Activated CD8-positive, alpha-beta memory T cell treated with anti-CD3 and anti-CD28 coated beads, Interleukin-2, amount 50 U/mL, for 24 hours (primary cell): Measurements from ENCODE around the gene OR9A4.

Experiments
- DNase-seq: peaks from one replicate; pipeline ENCODE4 v3.0.0-alpha.2; 2020; ENCODE audit errors: extremely low read depth

Gene OR9A4

DNA sequence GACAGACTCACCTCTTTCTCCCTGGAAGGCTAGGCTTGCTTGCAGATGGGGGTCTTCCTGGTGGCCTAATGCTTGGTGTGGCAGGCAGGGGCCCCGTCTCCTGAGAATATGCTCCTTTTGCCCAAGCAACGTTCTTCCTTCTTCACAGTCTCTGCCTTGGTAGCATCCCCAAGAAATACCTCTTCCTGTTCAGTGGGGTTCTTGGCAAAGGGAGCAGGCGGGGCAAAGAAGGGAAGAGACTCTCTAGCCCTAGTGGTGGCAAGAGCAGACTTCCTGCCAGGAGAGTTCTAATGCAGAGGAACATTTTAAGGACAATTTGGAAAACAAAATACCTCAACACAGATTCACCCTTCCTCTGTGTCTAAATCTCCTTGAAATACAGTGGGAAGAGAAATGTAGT lies 30.6 kb downstream of the OR9A4 start, which contains the start of gene CLEC5A:
Gene CLEC5A (minus strand): TSS at position 179 of the 400 bp plus-strand sequence. CDS start 682 bp downstream, outside the sequence.
- DNase-seq = no peak

DNA sequence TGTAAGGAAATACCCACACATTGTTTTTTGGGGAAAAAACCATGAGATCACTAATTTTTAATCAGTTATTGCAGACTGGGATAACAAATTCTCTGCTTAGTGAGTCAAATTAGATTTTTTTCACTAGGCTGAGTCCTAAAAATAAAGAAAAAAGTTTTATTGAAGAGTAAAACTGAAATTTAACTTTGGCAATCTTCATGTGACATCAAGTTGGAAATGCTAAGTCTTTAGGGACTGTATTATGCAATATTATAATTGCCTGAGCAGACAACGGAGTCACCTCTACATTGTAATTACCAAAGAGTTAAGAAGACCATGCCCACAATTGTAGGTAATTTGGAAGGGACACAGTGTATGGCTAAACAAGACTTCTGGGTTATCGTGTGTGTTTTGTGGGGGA lies 32.8 kb downstream of the OR9A4 start:
- DNase-seq = no peak

DNA sequence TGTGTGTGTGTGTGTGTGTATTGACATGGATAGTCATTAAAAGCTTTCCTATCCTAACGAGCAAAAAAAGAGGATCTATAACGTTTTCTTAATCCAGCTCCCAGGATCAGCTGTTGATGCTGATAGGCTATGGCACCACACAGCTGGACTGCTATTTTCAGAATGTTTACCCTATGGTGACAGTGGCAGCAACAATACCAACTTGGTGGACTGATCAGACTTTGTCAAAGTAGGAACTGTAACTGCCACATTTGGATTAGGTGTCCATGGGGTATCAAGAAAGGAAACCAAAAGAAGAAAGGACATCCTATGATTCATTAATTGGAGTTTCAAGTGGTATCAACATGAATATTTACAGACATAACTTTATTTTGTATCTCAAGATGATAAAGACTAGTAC lies 33.3 kb downstream of the OR9A4 start:
- DNase-seq = no peak

DNA sequence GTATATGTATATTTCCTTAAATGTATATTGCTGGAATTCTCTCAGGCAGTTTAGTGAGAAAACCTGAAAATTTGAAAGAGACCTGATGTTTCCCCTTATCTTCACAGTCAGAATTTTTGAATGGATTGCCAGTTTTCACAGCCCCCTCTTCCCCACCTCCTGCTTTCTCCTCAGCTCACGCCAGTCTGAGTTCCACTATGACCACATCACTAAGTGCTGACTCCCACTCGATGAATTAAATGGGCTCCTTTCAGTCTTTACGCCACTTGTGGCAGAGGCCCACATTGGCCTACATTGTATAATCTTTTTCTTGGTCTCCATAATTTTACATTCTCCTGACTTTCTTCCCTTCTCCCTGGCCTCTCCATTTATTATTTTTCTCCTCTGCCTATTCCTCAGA lies 33.7 kb downstream of the OR9A4 start:
- no peak for DNase-seq

DNA sequence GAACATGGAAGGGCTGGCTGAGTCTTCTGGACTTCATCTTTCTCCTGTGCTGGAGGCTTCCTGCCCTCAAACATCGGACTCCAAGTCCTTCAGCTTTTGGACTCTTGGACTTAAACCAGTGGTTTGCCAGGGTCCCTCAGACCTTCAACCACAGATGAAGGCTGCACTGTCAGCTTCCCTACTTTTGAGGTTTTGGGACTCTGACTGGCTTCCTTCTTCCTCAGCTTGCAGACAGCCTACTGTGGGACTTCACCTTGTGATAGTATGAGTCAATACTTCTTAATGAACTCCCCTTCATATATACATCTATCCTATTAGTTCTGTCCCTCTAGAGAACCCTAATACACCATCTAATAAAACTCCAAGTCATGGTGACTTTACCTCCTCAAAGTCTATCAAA lies 34.6 kb downstream of the OR9A4 start:
- DNase-seq = no peak

DNA sequence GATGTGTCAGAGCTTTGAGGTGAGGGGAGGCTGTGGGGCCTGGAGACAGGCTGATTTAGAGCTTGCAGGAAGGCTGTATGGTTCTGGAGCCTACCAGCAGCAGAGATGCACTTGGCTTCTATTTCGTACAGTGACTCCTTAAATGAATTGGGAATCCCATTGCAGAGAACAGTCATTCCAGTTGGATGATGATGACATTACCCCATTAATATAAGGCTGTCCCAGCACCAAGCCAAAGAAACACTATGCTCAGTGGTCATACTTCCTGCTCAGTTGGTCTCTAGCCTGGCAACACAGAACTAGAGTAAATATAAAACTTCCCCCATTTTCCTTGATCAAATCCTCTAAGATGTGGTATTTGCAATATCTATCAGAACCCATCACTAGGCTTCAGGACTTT lies 36.3 kb downstream of the OR9A4 start:
- DNase-seq = no peak

DNA sequence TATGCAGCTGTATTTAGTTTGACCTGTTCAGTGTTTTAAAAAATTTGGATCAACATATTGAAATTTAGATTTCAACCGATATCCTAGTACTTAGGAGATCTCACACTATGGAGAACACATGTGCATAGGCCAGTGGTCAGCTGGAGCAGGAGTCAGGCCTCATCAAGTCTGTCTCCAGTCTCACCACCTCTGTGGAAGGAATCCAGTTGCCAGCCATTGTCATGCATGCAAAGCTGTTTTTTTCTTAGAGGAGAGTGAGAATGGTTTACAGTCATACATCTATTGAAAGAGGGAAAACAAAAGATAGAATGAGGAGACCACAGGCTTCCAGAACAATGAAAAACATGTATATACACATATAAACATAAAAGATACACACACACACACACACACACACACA lies 38.1 kb downstream of the OR9A4 start:
- DNase-seq = no peak

DNA sequence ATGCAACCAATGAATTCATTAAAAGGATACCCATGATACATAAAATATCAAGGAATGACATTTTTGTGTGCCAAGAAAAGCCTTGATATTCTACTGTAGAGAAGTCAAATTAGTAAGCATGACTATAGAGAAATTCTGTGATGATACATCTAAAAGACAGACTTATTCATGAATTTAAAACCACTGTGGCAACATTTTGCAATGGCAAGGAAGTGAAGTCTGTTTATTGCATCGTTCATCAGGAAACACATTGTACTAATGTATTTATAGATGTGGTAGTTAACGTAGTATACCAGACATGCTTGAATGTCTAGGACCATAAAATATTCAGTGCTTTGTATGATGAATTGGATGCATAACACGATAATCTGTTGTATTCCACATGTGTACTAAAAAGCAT lies 39.9 kb downstream of the OR9A4 start:
- no peak for DNase-seq

DNA sequence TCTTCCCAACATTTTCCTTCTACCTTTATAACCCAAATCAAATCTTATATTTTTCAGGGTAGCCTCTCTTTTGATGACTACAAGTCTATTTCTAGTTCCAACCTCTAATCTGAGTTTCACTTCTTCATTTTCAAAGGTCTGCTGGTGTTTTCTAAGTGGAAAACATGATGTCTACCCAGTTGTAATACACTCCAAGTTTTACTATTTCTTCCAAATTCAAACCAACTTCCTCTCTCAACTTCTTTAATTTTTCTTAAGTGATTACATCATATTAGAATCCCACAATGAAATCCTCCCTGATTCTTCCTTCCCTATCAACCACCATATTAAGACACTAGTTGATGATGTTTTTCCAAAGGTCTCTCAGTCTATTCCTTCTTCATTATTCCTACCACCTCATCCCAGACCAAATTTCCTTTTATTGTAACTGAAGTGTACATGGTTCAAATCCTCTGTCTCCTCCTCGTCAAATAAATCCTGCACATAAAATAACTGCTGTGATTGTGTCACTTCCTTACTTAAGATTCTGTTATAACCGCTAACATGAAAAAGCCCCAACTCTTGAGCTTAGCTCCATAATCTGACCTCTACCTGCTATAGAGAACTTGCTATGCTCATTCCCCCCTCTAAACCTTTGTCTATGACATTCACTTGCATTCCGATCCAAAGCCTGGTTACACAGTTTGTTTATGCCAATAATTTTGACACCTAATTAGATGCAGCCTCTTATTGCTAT lies 44.7 kb downstream of the OR9A4 start:
- no peak for DNase-seq
